Amniotic stem cell (primary cell): ENCODE measurements around the gene AUNIP.

Experiments used
- DNase-seq: peaks from one replicate; lab custom pipeline; 2025; lab: John Stamatoyannopoulos, UW

AUNIP gene

GRCh38 chr1:25828491-25828890 is 30.8 kb downstream of the AUNIP start:
- no peak for DNase-seq

GRCh38 chr1:25826571-25826970 is 32.7 kb downstream of the AUNIP start:
- no peak for DNase-seq

- DNase-seq: no peak
Observed at GRCh38 chr1:25825605-25826004, 33.7 kb downstream of the AUNIP start.

- DNase-seq: no peak
Observed at GRCh38 chr1:25821630-25822091, 37.6 kb downstream of the AUNIP start.

- no peak for DNase-seq
Observed at GRCh38 chr1:25821112-25821476, 38.2 kb downstream of the AUNIP start.

- DNase-seq: peak; percentile 36
Observed at GRCh38 chr1:25820247-25821111, 38.8 kb downstream of the AUNIP start.

GRCh38 chr1:25819491-25820246 is 39.6 kb downstream of the AUNIP start, which contains the start of gene MTFR1L:
Gene MTFR1L, plus strand, starts transcription at chr1:25819954. Its CDS starts 3,151 bp downstream, at chr1:25823105.
- peak; percentile 40 for DNase-seq

GRCh38 chr1:25818569-25818968 is 40.7 kb downstream of the AUNIP start:
- no peak for DNase-seq

GRCh38 chr1:25817840-25818501 is 41.3 kb downstream of the AUNIP start:
- DNase-seq: no peak

- no peak for DNase-seq
Observed at GRCh38 chr1:25816112-25816718, 43.0 kb downstream of the AUNIP start.

GRCh38 chr1:25815208-25816111 is 43.8 kb downstream of the AUNIP start:
- DNase-seq: no peak

- no peak for DNase-seq
Observed at GRCh38 chr1:25814549-25815087, 44.6 kb downstream of the AUNIP start.

- DNase-seq: no peak
Observed at GRCh38 chr1:25813734-25814471, 45.4 kb downstream of the AUNIP start.

GRCh38 chr1:25813071-25813733 is 46.1 kb downstream of the AUNIP start:
- no peak for DNase-seq

- DNase-seq: no peak
Observed at GRCh38 chr1:25811384-25812082, 47.7 kb downstream of the AUNIP start.

- DNase-seq: no peak
Observed at GRCh38 chr1:25810341-25811299, 48.6 kb downstream of the AUNIP start.

- DNase-seq: no peak
Observed at GRCh38 chr1:25809929-25810328, 49.3 kb downstream of the AUNIP start.
